Central memory CD4-positive, alpha-beta T cell (primary cell): Measurements from ENCODE around the gene BMERB1.
A peak's percentile ranks its signal among the peaks of the same experiment; 100 is the strongest.

Experiments used
- DNase-seq: peaks from one replicate; pipeline ENCODE4 v3.0.0; 2022

BMERB1 gene

GRCh38 chr16:15620611-15621195 lies 186.3 kb downstream of the BMERB1 start:
- DNase-seq = no peak

GRCh38 chr16:15621456-15621855 lies 187.1 kb downstream of the BMERB1 start:
- DNase-seq = no peak

- DNase-seq = no peak
Observed at GRCh38 chr16:15621889-15622288, 187.5 kb downstream of the BMERB1 start.

- DNase-seq = no peak
Observed at GRCh38 chr16:15631730-15632409, 197.5 kb downstream of the BMERB1 start.

GRCh38 chr16:15635926-15636325 lies 201.5 kb downstream of the BMERB1 start:
- no peak for DNase-seq

GRCh38 chr16:15636392-15636873 lies 202.0 kb downstream of the BMERB1 start:
- DNase-seq = peak; percentile 30
